K562 (cell line): ENCODE data around the gene SFRP2.

Experiments
- FOXO4 ChIP-seq: fragments of 450-650 bp; formaldehyde crosslinking; IDR thresholded peaks from 2 replicates; pipeline ENCODE4 v1.4.0; 2020; ENCODE audit warnings: mild to moderate bottlenecking, moderate library complexity
- ZNF76 ChIP-seq: fragments of 250-450 bp; sonication (Bioruptor Pico); IDR thresholded peaks from 2 replicates; pipeline ENCODE4 v1.4.0; 2020; ENCODE audit warnings: mild to moderate bottlenecking, moderate library complexity, borderline replicate concordance

- no peak for TF ChIP-seq ZNF76 (CRISPR knock-in tag)
- no peak for TF ChIP-seq FOXO4 (CRISPR knock-in tag)
Measured at GRCh38 chr4:153798901-153799693, 10.2 kb upstream of the SFRP2 start.
